NCI-H1092 treated with DMSO at 0.1 percent for 48 hours (cell line): ENCODE data around the gene SFMBT2.
"Not testable (repeated sequence)": the region's sequence is repeated elsewhere in the genome, so short reads cannot be mapped to it uniquely, and the experiment has no call there.

Experiments used
- DNase-seq: peaks from one replicate; lab custom pipeline; 2025; lab: John Stamatoyannopoulos, UW

SFMBT2 gene

DNA sequence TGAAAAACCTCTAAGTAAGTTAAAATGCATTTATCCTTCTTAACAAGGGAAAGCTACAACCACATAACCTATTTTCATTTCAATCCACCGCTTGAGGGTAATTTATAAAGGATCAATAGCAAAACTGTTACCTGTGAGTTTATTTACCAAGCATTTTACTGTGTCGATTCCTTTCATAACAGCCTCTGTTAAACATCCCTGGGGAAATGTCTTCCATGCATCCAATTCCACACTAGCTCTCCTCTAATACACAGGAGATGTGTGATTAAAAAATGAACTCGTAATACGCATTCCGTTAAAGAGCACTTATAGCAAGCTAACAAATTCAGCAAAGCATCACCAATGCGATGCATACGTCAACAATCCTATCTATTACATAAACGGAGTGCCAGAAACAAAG, 185.7 kb downstream of the SFMBT2 start:
- no peak for DNase-seq

DNA sequence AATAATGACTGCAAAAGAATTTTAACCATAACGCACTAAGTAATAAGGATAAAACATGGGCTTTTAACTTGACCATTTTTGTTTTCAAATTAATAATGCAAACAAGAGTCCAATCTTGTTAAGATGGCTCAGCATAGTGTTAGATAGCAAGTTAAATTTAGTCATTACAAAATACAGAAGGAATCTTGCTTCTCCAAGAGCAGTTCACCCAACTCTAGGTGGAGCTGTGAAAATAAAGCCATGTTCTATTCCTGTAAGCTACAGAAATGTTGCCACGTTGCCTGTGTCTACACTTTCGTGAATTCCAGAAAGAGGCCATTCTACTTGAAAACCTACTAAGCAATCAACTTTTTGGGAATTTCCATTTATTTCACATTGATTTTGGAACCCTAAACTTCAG, 191.9 kb downstream of the SFMBT2 start:
- no peak for DNase-seq

DNA sequence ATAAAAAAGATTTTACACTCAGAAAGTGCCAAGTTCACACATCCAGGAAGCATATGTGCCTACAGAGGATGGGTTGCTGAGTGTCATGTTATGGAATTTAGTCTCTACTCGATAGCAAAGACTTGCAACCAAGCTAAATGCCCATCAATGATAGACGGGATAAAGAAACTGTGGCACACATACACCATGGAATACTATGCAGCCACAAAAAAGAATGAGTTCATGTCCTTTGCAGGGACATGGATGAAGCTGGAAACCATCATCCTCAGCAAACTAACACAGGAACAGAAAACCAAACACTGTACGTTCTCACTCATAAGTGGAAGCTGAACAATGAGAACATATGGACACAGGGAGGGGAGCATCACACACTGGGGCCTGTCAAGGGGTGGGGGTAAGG, 198.1 kb downstream of the SFMBT2 start:
- DNase-seq, result not testable (repeated sequence)

DNA sequence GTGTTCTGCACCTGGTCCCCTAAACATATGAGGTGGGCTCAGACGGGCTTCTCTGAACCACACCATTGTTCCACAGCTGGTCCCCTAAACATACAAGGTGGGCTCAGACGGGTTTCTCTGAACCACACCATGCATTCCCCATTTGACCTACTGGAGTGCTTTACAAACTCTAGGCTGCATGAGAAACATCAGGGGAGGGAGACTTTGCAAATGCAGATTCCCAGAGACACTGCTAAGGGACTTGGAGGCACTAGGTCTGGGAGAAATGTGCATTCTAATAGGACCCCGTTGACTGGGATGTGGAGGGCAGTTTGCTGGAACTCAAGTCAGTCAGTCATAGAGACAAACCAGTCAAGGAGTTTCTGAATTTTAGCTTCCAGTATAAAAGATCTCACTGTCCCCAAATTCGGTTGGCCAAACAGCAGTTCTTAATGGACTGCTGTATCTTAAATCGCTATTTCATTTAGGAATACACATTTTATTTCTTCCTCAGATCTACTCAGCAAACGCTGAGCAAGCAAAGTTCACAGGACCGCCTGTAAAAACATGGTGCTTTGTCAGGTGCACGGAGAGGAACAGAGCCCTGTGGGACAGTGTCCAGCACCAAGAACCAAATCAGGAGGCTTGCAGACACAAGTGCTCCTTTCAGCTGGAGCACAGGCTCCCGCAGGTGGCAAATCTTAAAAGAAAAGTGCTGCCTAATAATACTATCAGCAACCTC, 198.8 kb downstream of the SFMBT2 start:
- DNase-seq, result no peak

DNA sequence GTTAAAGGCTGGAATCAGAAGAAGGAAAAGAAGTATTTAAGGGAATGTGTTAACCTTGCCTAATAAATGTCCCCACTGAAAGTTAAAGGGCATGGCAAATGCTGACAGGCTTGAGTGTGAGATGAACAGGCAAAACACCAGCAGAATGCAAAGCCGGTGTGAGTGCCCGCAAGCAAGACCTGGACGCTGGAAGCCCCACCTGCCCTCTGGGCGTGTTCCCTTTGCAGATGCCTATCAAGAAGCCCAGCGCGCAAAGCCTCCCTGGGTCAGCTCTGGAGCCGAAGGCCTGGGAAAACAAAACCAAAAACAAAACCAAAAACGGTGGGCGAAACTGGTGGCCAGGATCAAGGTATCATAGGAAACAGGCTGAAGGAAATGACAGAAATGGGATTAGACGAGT, 200.3 kb downstream of the SFMBT2 start:
- DNase-seq, result no peak

DNA sequence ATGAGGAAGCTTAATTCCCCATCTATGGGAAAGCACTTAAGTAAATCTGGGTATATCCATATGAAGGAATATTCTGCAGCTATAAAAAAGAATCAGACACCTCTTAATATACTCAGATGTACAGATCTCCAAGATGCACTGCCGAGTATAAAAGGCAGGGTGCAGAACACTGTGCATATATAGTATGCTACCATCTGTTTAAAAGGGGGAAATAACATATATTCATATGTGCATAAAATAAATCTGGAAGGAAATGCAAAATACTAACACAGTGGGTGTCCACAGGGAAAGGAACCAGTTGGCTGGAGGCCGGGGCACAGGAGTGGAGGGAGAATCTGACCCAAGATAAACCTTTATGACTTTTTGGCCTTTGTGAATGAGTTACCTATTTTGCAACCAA, 201.4 kb downstream of the SFMBT2 start:
- no peak for DNase-seq

DNA sequence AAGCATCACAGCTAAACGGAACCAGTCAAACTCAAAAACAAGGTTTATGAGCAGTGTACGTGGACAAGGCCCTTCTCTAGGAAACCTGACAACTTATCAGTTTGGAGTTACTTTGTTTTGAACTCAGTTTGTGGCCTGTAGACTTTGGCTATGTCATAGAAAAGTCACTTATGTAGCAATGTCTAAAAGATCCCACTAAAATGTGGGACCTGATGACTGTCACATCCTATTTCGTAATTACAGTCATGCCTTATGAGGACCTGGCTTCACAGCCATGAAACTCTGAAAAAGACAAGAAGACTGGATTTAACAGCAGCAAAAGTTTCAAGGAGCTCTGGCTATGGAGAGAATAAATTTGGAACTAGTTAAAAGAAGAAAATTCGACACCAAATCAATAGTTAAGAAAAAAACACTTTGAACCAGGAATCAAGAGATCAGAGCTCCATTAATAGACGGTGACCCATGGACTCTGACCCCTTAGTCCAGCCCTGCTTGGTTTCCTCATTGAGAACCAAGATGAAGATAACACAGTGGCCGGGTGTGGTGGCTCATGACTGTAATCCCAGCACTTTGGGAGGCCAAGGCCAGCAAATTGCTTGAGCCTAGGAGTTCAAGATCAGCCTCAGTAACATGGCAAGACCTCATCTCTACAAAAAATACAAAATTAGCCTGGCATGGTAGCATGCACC, 204.3 kb downstream of the SFMBT2 start:
- DNase-seq, result no peak

DNA sequence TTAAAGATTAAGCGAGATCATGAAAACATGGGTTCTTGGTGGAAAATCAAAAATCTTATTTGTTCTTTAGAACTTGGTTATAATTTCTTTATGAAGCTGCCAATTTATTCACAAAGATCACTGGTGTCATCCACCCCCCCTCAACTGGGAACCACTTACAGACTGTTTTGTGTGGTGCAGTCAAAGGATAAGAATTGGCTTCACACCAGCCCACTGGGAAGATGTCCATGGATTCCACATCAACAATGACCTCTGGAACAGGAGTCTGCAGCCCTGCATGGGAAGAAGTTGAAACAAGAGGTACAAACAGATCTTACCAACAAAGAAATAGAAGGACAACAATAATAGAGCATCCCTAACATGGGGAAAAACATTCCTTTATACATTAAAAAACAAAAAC, 205.2 kb downstream of the SFMBT2 start:
- DNase-seq, result no peak

DNA sequence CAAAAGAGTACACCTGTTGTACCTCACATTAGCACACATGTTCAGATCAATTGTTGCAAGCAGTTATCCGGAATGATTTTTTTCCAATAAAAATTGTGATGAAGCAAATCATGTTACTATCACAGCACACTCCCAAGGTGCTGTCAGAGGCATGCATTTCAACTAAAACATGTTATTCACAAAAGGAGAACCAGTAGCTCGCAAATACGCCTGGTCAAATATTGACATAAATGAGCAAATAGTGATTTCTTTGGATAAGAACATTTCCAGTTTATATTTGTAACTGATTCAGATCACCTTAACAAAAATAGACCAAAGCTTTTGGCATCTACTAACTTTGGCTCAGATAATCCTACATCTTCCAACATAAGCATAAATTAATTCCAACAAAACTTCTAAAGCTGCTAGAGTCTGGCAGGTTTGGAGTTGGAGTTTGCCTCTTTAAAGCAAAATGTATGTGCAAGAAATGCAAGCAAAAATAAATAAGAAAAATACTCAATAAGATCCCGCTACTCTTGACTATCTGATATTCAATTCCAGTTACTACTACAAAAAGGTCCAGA, 208.0 kb downstream of the SFMBT2 start:
- peak; percentile 10 for DNase-seq

DNA sequence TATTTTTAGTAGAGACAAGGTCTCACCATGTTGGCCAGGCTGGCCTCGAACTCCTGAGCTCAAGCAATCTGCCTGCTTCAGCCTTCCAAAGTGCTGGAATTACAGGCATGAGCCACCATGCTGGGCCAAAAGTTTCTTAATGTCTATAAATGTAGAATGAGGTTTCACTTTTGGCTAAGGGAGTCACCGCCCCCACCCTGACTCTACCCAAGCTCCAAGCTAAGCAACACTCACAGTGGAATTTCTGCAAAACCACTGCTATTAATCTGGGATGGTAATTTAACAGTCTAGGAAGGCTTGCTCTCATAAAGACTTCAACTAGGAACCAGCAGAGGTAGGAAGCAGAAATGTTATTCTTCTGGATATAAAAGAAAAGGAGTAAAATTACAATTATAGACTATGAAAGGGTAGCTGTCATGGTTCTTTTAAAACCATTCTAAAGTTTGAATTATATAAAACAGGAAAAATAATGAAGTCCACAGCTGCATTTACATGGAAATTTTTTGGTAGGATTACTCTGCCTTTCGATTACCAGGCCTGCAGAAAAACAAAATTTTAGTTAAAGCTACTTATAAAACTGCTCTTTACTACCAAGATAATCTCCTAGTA, 211.6 kb downstream of the SFMBT2 start:
- DNase-seq, result no peak

DNA sequence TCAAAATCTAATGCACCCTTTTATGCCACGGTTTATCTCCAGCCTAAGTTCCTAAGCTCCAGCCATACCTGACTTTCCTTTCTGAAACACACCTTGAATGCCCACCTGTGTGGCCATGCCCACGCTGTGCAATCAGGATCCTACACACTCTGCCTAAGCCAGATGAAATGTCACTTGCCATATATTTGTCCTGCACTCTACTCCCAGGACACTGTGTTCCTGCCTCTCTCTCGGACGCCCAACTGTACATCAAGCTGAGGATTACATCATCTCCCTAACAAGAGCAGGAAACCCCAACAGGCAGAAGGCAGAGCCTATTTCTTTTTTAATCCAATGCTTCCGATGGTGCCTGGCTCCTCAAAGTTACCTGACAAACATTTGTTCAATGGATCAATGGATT, 214.6 kb downstream of the SFMBT2 start:
- no peak for DNase-seq

DNA sequence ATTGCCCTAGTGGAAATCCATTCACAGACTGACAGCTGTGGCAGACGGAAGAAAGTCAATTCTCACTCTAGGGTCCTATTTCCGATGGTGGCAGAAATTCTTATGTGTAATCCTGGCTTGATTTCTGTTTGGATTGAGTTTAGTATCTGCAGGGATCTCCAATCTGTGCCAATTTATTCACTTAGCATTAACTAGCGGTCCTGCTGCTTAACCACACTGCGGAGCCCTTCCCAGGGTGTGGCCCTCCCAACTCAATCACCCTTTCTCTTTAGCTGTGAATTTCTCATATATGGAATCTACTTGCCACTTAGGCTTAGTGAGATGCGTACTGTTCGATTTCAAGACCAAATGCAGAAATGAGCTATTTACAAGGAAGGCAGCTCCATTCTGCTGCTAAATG, 215.7 kb downstream of the SFMBT2 start:
- DNase-seq, result no peak

DNA sequence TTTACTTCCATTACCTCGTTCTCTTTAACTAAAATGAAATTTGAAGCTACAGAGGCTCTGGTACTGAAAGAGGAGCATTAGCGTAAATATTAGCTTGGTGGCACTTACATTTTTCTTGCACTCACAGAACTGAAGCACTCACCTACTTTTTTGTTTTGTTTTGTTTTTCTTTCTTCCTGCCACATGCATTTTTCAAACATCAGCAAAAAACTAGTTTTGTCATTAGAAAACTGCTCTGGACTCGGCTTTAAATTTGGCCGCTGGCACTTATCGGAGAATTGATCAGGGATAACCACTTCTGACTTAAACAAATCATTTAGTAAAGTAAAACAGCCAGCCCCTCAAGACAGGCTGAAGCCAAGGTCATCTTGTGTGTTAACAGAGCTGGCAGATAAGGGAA, 216.3 kb downstream of the SFMBT2 start:
- no peak for DNase-seq

DNA sequence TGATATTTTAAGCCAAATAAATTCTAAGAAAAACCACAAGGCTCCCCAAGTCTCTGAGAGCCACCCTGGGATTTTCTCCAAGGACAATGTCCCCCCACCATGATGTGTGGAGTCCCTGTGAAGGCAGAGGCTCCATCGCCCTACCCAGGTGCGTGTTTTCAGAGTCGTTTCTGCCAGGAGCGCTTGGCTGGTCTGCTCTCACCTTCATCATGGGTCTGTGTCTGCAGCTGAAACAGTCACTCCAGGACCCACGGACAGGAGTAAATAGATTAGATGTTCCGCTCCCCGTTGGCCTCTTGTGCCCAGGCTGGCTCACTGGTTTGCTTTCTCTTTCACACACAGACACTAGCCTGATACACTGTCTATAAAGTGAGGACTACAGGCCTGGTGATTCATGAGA, 217.5 kb downstream of the SFMBT2 start:
- DNase-seq, result no peak

DNA sequence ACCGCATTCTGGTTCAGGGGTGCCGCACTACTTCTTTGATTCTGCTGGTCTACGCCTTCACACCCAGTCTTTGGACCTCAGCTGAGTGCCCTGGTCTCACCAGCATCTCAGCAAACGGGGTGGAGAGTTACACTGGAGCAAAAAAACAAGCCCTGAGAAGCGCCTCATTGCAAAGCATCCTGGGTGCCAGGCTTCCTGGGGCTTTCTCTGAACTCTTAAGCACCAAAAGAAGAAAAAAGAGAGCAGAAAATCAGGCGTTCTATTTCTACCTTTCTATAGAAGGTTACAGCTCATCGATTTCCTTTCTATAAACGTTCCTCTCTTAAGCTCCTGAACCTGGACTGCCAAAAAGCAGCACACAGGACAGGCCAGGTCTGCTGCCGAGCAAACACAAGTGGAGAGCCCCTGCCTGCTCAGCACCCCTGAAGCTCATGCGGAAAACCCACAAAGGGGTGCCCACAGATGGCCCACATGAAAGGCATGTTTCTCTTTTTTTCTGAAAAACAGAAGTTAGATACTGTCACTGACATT, 217.9 kb downstream of the SFMBT2 start:
- no peak for DNase-seq

DNA sequence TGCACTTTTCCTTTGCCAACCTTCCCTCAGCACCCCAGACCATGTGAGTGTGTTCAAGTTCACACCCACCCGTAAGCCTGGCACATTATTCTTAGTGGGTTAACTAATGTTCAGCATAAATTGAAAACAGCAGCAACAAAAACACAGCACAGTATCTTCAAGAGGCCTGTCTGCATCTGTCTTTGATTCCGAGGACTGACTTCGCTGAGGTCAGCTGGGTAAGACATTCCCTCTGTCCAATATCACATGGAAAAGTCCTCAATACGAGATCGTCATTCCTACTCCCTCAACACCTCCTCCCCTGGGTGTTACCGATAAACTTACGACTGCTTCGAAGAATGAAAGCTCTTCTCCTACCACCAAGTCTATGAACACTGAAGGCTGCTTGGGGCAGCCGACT, 218.8 kb downstream of the SFMBT2 start:
- DNase-seq, result no peak

DNA sequence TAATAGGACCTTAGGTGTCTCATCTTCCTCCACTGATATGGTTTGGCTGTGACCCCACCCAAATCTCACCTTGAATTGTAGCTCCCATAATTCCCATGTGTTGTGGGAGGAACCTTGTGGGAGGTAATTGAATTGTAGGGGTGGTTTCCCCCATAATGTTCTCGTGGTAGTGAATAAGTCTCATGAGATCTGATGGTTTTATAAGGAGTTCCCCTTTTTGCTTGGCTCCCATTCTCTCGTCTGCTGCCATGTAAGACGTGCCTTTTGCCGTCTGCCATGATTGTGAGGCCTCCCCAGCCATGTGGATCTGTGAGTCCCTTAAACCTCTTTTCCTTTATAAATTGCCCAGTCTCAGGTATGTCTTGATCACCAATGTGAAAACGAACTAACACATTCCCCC, 220.1 kb downstream of the SFMBT2 start:
- not testable (repeated sequence) for DNase-seq

DNA sequence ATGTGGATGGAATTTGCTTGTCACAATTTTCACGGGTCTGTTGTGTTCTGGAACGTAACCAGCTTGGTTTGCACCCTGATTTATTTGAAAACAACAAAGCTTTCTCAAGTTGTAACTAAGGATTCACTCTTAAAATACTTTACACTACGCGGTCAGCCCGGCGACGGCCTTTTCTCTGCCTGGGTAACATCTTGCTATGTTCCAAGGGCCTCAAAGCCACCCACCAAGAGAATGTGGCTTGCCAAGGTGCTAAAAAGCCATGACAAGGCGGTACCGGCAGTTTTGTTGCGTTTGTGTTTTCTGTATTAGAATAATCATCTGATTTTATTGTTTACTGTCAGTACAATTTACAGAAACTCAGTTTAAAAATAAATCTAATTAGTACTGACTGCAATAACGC, 220.9 kb downstream of the SFMBT2 start:
- no peak for DNase-seq

DNA sequence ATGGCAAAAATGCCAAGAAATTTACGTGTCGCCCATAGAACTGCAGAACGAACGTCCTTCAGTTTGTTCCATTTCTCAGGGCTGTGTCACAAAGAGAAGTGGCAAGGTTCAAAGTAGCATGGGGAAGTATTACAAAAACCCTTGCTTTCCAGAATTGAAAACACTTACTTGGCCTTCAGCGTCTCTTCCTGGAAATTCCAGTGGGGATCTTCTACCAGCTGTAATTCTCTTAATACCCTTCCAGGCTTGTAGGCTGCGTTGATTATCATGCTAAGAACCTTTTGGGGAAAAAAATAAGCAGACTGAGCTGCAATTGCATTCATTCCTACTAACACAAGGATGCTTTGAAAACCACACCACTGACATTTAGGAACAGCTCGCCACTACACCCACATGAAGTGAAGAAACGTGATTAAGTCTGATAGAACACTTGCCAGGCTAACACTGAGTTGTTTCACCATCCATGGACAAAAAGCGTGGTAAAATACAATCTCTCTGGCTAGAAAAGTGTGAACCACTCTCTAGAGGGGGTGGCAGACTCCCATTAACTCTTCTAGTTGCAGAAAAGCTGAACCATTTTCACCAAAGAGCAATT, 222.3 kb downstream of the SFMBT2 start:
- DNase-seq, result no peak

DNA sequence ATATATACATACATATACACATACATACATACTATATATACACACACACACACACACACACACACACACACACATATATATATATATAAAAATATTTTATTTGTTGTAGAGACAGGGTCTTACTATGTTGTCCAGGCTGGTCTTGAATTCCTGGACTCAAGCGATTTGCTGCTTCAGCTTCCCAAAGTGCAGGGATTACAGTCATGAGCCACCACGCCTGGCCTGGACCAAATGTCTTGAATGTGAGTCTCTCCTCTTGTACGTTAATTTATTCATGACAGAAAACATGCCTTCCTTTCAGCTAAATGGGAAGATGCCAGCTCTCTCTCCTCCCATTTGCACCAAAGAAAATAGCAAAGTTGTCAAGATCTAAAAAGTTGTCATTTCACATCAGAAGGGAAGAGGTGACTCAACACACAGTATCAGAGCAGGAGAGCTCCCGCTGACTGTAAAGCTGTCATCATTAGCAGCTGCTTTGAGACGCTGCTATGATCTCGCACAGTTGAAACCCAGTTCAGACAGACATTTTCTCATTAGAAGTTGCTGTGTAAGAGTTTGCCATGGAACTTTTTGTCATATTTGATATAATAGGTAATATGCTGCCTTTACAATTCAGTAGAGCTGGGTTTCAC, 224.3 kb downstream of the SFMBT2 start:
- no peak for DNase-seq

DNA sequence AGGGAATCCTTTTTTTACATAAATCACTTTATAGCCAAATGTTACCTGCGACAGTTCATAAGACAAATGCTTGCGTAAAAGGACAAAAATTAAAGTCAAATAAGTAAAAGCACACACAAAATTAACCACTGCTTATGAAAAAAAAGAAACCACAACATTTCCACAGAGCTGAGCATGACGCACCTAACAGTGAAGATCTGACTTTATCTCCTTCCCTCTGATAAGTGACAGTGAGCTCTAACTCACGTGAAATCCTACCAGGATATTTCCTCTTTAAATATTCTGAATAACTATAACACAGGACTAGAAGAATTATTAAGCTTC, 225.5 kb downstream of the SFMBT2 start:
- no peak for DNase-seq

DNA sequence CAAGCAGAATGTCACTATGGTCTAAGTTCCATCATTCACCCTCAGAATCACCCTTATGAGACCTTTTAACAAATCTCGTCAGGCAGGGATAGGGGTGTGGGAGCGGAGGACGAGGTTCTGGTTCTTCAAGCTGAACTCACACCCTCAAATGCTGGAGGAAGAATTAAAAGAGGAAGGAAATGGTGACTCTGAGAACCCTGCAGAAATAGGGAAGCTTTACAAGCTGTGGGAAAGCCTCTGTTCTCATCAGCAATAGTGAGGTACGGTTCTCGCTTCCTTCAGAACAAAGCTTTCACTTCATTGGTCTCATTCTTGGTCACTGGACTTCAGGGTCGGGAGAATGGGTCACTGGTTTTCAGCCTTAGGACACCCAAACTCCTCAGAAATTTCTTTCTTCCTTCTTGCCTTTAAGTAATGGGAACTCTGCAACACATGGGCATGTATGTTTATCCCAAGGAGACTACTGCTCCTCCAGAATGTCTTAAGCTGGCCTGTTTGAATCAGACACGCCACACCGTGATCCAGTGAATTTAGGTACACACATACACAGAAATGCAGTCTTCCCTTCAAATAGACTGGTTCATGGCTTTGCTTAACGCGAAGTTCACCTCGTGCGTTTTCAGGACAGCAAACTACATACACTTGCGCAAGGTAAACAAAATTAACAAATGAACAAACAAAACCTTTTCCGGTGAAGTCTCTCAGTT, 226.0 kb downstream of the SFMBT2 start:
- no peak for DNase-seq
